ENCODE data around the gene ERBB4. TPM values are rescaled to one million over a fixed set of nuclear protein-coding genes. Genes with fewer than 3 reads are reported as not detected.

ERBB4 gene
- total and polyA plus RNA-seq, 5 donors: 4.3 to 38.8 (median 33.4) TPM

DNA sequence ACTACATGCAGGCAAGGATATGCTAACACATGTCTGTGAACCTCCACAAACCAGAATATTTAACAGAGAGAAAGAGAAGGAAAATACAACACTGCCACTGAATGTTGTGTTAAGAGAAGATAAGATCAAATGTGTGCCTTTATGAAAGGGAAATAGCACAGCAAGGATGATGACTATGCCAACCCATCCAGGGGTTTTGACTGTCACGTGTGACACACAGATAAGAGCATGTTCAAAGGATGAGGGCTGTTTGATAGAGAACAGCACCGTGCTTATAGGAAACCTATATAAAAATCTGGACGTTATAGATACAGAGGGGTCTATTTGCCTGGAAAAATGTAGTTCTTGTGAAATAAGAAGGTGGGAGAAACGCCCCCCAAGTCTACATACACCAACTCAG, 1070.4 kb downstream of the ERBB4 start:
- H3K4me3 ChIP-seq (ENCODE audit: low read length): no peak overlapping the region
- H3K9me3 ChIP-seq (ENCODE audit: control insufficient read depth, low read length): no peaks in the 10 kb centered on the region
- no peak for DNase-seq
- H3K4me1 ChIP-seq (ENCODE audit: control insufficient read depth, insufficient read depth, low read length): no peaks in the 10 kb centered on the region
- WGBS: 30% methylated on average over 4 of the region's 4 CpGs
- ATAC-seq: no peak
- H3K27me3 ChIP-seq (ENCODE audit: control insufficient read depth, insufficient read depth): no peaks in the 10 kb centered on the region
- no peak overlapping the region for H3K27ac ChIP-seq (ENCODE audit: low read length)
- intact Hi-C loops (cut with DNase I): no loop called here

DNA sequence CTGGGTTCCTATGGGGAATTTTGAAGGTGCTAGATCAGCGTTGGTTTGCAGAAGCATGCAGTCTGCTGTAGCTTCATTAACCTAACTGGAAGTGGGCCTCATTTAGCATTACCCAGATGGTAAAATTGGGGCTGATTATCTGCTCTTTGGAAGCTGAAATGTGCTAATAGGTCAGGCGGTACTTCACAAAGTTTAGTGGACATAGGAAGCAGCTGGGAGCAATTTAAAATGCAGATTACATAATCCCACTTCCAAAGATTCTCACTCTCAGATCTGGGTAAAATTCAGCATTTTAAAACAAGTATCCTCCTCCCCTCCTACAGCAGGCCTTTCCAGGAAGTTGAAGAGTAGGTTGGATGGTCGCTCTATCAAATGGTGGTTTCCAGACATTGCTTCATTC, 1075.2 kb downstream of the ERBB4 start:
- Histone ChIP-seq H3K4me3 (ENCODE audit: low read length) (no peak overlapping the region), H3K9me3 (ENCODE audit: control insufficient read depth, low read length) (no peaks in the 10 kb centered on the region), H3K27me3 (ENCODE audit: control insufficient read depth, insufficient read depth) (no peaks in the 10 kb centered on the region), H3K4me1 (ENCODE audit: control insufficient read depth, insufficient read depth, low read length) (no peaks in the 10 kb centered on the region), H3K27ac (ENCODE audit: low read length) (no peak overlapping the region)
- intact Hi-C loops (cut with DNase I): no loop called here
- ATAC-seq (no peak), DNase-seq (no peak)
- WGBS: 52% methylated on average over 3 of the region's 3 CpGs

GRCh38 chr2:211458974-211459373, 1079.6 kb downstream of the ERBB4 start:
- Histone ChIP-seq H3K27ac (ENCODE audit: low read length) (no peak overlapping the region), H3K9me3 (ENCODE audit: control insufficient read depth, low read length) (no peaks in the 10 kb centered on the region), H3K4me3 (ENCODE audit: low read length) (no peak overlapping the region), H3K27me3 (ENCODE audit: control insufficient read depth, insufficient read depth) (no peaks in the 10 kb centered on the region), H3K4me1 (ENCODE audit: control insufficient read depth, insufficient read depth, low read length) (no peaks in the 10 kb centered on the region)
- WGBS: 94% methylated on average over 1 of the region's 1 CpG
- ATAC-seq: no peak
- intact Hi-C loops (cut with DNase I): loop anchor here in 2 of 4 donors (5.0 to 10.0 kb wide), 2 partner anchors 1096 to 1108 kb away; no protein-coding TSS in a partner anchor
- DNase-seq: no peak

DNA sequence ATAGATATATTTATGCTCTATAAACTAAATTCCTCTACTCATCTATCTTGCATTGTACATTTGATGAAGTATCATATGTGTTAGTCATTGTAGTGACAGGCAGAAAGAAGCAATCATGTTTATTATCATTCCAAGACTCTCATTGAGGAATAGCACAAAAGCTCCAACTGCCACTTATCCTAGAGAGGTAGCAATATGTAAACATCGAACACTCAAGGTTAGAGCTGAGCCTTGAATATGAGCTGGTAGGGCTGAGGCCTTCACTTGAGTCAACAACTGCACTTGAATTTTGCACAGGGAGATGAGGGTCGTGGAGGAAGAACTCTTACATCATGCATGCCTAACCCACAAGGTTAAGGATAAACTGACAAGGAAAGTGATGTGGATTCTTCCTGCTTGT, 1081.3 kb downstream of the ERBB4 start:
- intact Hi-C loops (cut with DNase I): loop anchor here in 2 of 4 donors (5.0 to 10.0 kb wide), 2 partner anchors 1097 to 1110 kb away; no protein-coding TSS in a partner anchor
- H3K9me3 ChIP-seq (ENCODE audit: control insufficient read depth, low read length): no peaks in the 10 kb centered on the region
- H3K4me3 ChIP-seq (ENCODE audit: low read length): no peak overlapping the region
- H3K27ac ChIP-seq (ENCODE audit: low read length): no peak overlapping the region
- WGBS: 60% methylated on average over 2 of the region's 2 CpGs
- ATAC-seq (no peak), DNase-seq (no peak)
- H3K27me3 ChIP-seq (ENCODE audit: control insufficient read depth, insufficient read depth): no peaks in the 10 kb centered on the region
- no peaks in the 10 kb centered on the region for H3K4me1 ChIP-seq (ENCODE audit: control insufficient read depth, insufficient read depth, low read length)

DNA sequence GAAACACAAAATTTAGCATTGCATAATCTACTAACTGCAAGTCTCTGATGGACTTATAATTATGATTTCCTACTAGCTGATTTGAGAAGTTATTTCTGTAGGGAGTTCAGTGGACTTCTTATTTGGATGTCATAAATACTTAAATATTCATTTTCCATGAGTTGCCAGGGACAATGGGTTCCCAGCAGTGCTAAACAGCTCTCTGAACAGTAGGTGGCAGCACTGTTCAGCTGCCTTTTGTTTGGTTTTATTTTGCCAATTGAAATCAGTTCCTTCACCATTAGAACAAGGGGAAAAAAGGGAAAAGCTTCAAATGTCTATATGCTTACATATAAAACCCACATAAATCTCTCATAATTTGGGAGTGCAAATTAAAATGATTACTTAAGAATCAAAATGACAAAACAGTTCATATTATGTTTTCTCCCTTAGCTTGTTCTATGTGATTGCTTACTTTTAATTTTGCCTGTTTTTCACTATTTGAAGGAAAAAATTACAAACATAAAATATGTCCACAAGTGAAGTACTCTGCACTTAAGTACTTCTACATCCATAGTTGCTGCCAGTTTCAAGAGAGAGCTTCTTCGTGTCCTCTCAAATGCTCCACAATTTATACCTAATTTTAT, 1083.3 kb downstream of the ERBB4 start:
- Histone ChIP-seq H3K4me3 (ENCODE audit: low read length) (no peak overlapping the region), H3K27ac (ENCODE audit: low read length) (no peak overlapping the region), H3K4me1 (ENCODE audit: control insufficient read depth, insufficient read depth, low read length) (no peaks in the 10 kb centered on the region), H3K27me3 (ENCODE audit: control insufficient read depth, insufficient read depth) (no peaks in the 10 kb centered on the region), H3K9me3 (ENCODE audit: control insufficient read depth, low read length) (no peaks in the 10 kb centered on the region)
- peak in 1 of 3 donors; percentile 15 for DNase-seq
- ATAC-seq: peak; percentile 16 to 43
- 68% methylated on average over 1 of the region's 1 CpG for WGBS
- intact Hi-C loops (cut with DNase I): loop anchor here in 2 of 4 donors (5.0 to 10.0 kb wide), 2 partner anchors 1099 to 1112 kb away; no protein-coding TSS in a partner anchor

DNA sequence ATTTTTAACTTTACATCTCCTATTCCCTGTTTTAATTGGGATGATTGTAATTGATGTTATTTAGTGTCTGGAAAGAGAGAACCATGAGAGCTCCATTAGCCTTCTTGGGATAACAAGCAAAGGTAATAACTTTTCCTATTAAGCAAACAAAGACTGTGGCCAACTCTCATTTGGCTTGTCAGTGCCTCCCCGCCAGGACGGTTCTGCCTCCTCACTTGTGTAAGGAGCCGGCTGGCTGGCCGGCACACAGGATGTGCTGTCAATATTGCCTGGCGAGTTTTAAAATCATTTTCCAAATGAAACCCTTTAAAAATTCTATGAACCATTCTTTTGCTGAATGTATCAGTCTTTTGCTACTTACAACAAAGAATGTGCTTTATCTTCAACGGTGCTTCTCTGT, 1083.9 kb downstream of the ERBB4 start:
- DNase-seq (peak in 1 of 3 donors; percentile 46), ATAC-seq (no peak)
- no peaks in the 10 kb centered on the region for H3K27me3 ChIP-seq (ENCODE audit: control insufficient read depth, insufficient read depth)
- H3K9me3 ChIP-seq (ENCODE audit: control insufficient read depth, low read length): no peaks in the 10 kb centered on the region
- H3K4me3 ChIP-seq (ENCODE audit: low read length): no peak overlapping the region
- intact Hi-C loops (cut with DNase I): loop anchor here in 2 of 4 donors (5.0 to 10.0 kb wide), 2 partner anchors 1100 to 1113 kb away; no protein-coding TSS in a partner anchor
- H3K27ac ChIP-seq (ENCODE audit: low read length): no peak overlapping the region
- 32% methylated on average over 6 of the region's 6 CpGs for WGBS
- no peaks in the 10 kb centered on the region for H3K4me1 ChIP-seq (ENCODE audit: control insufficient read depth, insufficient read depth, low read length)

DNA sequence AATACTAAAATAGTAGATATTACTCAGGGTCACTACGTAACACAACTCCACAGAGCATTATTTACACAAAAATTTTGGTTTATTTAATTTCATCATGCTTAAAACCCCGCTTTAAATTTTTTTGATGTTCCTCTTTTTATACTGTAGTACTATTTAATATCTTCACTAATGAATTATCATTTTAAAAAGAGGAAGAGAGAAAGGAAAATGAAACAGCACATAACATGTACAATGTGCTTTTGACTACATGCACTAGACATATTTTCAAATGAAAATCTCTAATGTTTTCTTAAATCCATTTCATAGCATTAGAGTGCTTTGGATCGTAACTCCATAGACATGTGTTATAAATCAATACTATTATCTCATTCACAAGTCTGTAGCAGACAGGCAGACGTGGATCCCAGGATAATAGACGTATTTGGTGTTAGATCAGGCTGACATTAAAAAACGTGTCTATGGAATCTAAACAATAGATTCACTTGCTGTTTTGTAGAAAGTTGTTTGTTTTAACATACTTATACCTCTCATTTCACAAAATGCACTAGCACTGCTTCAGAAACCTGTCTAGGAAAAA, 1085.2 kb downstream of the ERBB4 start:
- DNase-seq (no peak), ATAC-seq (no peak)
- Histone ChIP-seq H3K4me1 (ENCODE audit: control insufficient read depth, insufficient read depth, low read length) (no peaks in the 10 kb centered on the region), H3K27ac (ENCODE audit: low read length) (no peak overlapping the region), H3K4me3 (ENCODE audit: low read length) (no peak overlapping the region), H3K9me3 (ENCODE audit: control insufficient read depth, low read length) (no peaks in the 10 kb centered on the region), H3K27me3 (ENCODE audit: control insufficient read depth, insufficient read depth) (no peaks in the 10 kb centered on the region)
- intact Hi-C loops (cut with DNase I): loop anchor here in 1 of 4 donors (10.0 kb wide), 1 partner anchor 1101 kb away; no protein-coding TSS in a partner anchor
- WGBS: 59% methylated on average over 6 of the region's 6 CpGs

- WGBS: 92% methylated on average over 2 of the region's 2 CpGs
Measured at GRCh38 chr2:211451642-211452041, 1087.0 kb downstream of the ERBB4 start.

DNA sequence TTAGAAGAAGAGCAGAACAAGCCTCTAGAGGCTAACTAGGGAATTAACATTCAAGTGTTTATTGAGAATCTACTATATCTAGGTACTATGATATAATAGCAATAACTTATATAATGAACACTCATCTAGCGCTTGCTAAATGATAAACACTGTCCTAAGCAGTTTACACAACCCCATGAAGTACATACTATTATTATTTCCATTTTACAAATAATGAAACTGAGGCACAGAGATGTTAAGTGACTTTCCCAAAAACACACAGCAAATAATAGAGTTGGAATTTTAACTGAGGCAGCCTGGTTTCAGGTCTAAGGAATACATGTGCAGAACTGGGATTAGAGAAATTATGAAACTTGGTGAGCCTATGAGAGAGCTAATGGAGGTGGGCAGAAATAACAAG, 1088.8 kb downstream of the ERBB4 start:
- intact Hi-C loops (cut with DNase I): loop anchor here in 1 of 4 donors (10.0 kb wide), 1 partner anchor 1105 kb away; no protein-coding TSS in a partner anchor
- Histone ChIP-seq H3K27ac (ENCODE audit: low read length) (no peak overlapping the region), H3K4me1 (ENCODE audit: control insufficient read depth, insufficient read depth, low read length) (no peaks in the 10 kb centered on the region), H3K9me3 (ENCODE audit: control insufficient read depth, low read length) (no peaks in the 10 kb centered on the region), H3K27me3 (ENCODE audit: control insufficient read depth, insufficient read depth) (no peaks in the 10 kb centered on the region), H3K4me3 (ENCODE audit: low read length) (no peak overlapping the region)
- DNase-seq: no peak
- ATAC-seq: no peak
- 99% methylated on average over 1 of the region's 1 CpG for WGBS

More at GRCh38 chr2:211451642-211452041, 1087.0 kb downstream of the ERBB4 start:
- ATAC-seq: no peak
- Histone ChIP-seq H3K27ac (ENCODE audit: low read length) (no peak overlapping the region), H3K4me3 (ENCODE audit: low read length) (no peak overlapping the region), H3K9me3 (ENCODE audit: control insufficient read depth, low read length) (no peaks in the 10 kb centered on the region), H3K4me1 (ENCODE audit: control insufficient read depth, insufficient read depth, low read length) (no peaks in the 10 kb centered on the region), H3K27me3 (ENCODE audit: control insufficient read depth, insufficient read depth) (no peaks in the 10 kb centered on the region)
- DNase-seq: no peak
- intact Hi-C loops (cut with DNase I): loop anchor here in 1 of 4 donors (10.0 kb wide), 1 partner anchor 1103 kb away; no protein-coding TSS in a partner anchor

DNA sequence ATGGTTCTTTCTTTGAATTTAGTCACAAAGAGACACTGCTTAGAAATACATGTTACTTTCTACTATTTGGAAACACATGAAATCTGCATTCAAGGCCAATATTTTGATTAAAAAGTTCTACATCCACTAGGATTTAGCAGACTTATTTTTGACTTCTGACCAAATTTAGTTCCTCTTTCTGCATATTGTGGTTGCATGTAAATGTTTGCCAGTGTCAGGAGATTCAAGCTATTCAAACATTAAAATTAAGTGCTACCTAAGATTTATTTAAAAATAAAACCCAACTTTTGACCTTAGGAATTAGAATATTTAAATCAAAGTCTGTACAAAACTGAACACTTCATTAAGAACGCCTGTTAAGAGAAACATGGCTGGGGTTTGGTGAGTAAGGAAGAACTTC, 1091.1 kb downstream of the ERBB4 start:
- intact Hi-C loops (cut with DNase I): no loop called here
- Histone ChIP-seq H3K4me1 (ENCODE audit: control insufficient read depth, insufficient read depth, low read length) (no peaks in the 10 kb centered on the region), H3K9me3 (ENCODE audit: control insufficient read depth, low read length) (no peaks in the 10 kb centered on the region), H3K27ac (ENCODE audit: low read length) (no peak overlapping the region), H3K27me3 (ENCODE audit: control insufficient read depth, insufficient read depth) (no peaks in the 10 kb centered on the region), H3K4me3 (ENCODE audit: low read length) (no peak overlapping the region)
- 78% methylated on average over 1 of the region's 1 CpG for WGBS
- ATAC-seq: no peak
- no peak for DNase-seq

DNA sequence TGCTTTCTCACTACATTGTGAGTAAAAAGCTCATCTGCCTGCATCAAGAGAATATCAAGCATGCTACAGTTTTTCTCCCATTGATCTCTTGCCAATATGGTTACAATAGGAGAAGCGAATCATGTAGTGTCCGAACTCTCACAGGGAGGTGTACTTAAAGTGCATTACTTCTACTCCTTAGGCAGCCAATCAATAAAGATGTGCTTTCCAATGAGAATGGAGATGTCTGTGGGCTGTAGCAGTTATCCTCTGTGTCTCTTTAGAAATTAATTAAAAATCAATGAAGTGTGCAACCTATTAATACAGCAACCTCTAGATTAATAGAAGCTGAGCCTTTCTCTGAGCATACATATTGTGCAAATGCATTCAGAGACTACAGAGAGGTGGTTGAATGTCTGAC, 1098.5 kb downstream of the ERBB4 start:
- Histone ChIP-seq H3K4me1 (ENCODE audit: control insufficient read depth, insufficient read depth, low read length) (no peaks in the 10 kb centered on the region), H3K27ac (ENCODE audit: low read length) (no peak overlapping the region), H3K4me3 (ENCODE audit: low read length) (no peak overlapping the region), H3K9me3 (ENCODE audit: control insufficient read depth, low read length) (no peaks in the 10 kb centered on the region), H3K27me3 (ENCODE audit: control insufficient read depth, insufficient read depth) (no peaks in the 10 kb centered on the region)
- no peak for ATAC-seq
- WGBS: 75% methylated on average over 2 of the region's 2 CpGs
- intact Hi-C loops (cut with DNase I): no loop called here
- no peak for DNase-seq

Measured in right cardiac atrium (tissue), 5 donors.